ENCODE data around the gene PSAPL1.

Gene PSAPL1

DNA sequence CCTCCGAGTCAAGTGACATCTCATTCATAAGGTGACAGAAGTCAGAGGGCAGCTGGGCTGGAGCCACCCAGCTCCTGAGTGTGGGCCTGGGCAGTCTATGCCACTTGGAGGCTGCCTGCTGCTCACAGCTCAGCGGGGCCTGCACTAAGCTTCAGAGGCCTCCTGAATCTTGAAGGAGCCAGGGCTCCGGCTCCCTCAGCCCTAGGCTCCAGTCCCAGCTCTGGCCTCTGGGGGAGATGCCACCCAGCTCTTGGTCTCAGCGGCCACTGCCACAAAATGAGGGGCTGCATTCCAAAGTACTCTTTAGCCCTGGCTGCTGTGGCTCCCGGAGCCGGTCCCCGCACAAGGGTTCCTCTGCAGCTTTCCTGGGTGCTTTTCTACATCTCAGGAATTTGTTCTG, 32.7 kb upstream of the PSAPL1 start:
- DNase-seq (ENCODE audit: low read depth), result no peak
- H3K4me3 ChIP-seq (ENCODE audit: control insufficient read depth, low read depth, low read length), result no peak overlapping the region
- TF ChIP-seq CTCF (IDR thresholded peaks at IDR 0.05; ENCODE audit: control insufficient read depth, insufficient read depth, low read depth, low read length, missing control alignments), result no peak

- H3K4me3 ChIP-seq (ENCODE audit: control insufficient read depth, low read depth, low read length), result no peak overlapping the region
- no peak for DNase-seq (ENCODE audit: low read depth)
- no peak for TF ChIP-seq CTCF (IDR thresholded peaks at IDR 0.05; ENCODE audit: control insufficient read depth, insufficient read depth, low read depth, low read length, missing control alignments)
These were observed 32.2 kb upstream of the PSAPL1 start for GRCh38 chr4:7466904-7467303.

DNA sequence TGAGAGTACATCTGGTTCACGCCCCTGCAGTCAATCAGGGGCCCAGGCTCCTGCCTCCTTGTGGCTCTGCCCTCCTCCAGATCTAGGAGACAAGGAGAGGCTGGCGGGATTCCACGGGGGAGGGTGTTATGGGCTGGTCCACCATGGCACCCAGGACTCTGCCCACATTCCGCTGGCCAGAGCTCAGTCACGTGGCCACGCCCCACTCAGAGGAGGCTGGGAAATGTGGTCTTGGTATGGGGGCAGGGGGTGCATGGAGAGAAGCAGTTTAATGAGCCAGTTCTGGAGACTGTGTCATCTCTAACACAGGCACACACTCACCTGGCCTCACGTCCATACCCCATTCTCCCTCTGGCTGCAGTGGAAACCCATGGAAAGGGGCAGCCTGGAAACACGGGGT, 31.5 kb upstream of the PSAPL1 start:
- no peak overlapping the region for H3K4me3 ChIP-seq (ENCODE audit: control insufficient read depth, low read depth, low read length)
- TF ChIP-seq CTCF (IDR thresholded peaks at IDR 0.05; ENCODE audit: control insufficient read depth, insufficient read depth, low read depth, low read length, missing control alignments), result no peak
- no peak for DNase-seq (ENCODE audit: low read depth)

DNA sequence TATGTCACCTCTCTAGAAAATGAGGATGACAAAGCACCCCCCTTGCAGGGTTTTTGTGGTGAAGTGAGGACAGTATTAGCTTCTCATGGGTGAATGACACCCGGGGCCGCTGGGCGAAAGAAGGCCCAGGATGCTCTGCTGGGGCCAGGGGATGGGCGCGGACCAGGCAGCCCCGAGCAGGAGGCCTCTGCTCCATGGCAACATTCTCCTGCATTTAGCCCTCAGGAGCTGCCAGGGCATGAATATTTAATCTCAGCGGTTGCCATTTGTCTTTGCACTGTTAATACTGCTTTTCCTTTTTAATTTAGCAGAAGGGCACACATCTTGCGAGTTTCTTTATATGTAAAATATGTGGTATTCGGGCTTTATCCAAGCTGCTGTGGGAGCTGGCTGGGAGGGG, 30.3 kb upstream of the PSAPL1 start:
- no peak overlapping the region for H3K4me3 ChIP-seq (ENCODE audit: control insufficient read depth, low read depth, low read length)
- DNase-seq (ENCODE audit: low read depth), result no peak
- no peak for TF ChIP-seq CTCF (IDR thresholded peaks at IDR 0.05; ENCODE audit: control insufficient read depth, insufficient read depth, low read depth, low read length, missing control alignments)

- TF ChIP-seq CTCF (IDR thresholded peaks at IDR 0.05; ENCODE audit: control insufficient read depth, insufficient read depth, low read depth, low read length, missing control alignments), result no peak
- no peak for DNase-seq (ENCODE audit: low read depth)
- no peak overlapping the region for H3K4me3 ChIP-seq (ENCODE audit: control insufficient read depth, low read depth, low read length)
These were observed 29.5 kb upstream of the PSAPL1 start for GRCh38 chr4:7464259-7464655.

DNA sequence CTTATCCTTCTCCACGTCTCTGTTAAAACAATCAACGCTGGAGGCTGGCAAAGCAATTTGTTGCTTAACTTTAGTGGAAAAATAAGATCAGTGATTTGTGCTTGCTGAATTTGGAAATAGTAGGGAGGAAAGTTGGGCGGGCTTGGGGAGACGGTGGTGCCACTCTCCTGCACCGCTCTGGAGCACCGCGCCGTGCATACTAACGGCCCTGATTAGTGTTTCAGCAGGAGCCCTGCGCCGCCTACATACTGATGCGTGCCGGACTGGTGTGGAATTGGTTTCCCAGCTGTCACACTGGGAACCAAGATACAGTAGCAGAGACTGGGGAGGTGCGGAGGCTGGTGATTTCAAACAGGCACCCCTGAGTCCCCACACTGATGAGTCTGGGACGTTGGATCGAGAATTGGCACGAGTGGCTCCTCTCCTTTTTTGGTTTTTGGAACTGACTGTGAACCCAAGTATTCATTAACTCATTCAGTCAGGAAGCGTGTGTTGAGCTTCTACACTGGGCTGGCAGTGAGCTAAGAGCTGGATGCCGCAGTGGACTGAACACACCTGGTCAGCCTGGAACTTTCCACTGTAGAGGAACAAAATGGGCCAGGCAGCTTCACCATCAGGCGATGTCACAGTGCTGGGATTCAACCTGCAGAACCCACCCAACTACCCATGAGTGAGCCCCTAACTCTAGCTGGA, 29.0 kb upstream of the PSAPL1 start:
- TF ChIP-seq CTCF (IDR thresholded peaks at IDR 0.05; ENCODE audit: control insufficient read depth, insufficient read depth, low read depth, low read length, missing control alignments), result no peak
- no peak overlapping the region for H3K4me3 ChIP-seq (ENCODE audit: control insufficient read depth, low read depth, low read length)
- no peak for DNase-seq (ENCODE audit: low read depth)

Data from AG09309 (cell line).